GM18502 (cell line): ENCODE results near the gene TREM1.

Experiments
- ATAC-seq: cut with Tn5 transposase; IDR thresholded peaks from one replicate; pipeline ENCODE4 v1.9.1; 2021; ENCODE audit warnings: mild to moderate bottlenecking; ENCODE audit not compliant: unreplicated experiment, poor library complexity

The TREM1 gene

GRCh38 chr6:41286544-41287346 is at the start of gene TREM1:
TSS of gene TREM1 (minus strand) at chr6:41286682. CDS start at chr6:41286655, 27 bp downstream.
- no peak for ATAC-seq

- ATAC-seq: no peak
Observed at GRCh38 chr6:41335943-41336342, 49.5 kb upstream of the TREM1 start.

GRCh38 chr6:41335296-41335695 is 48.8 kb upstream of the TREM1 start, which contains the start of gene NCR2:
TSS of gene NCR2 (plus strand) at chr6:41335608. CDS start at chr6:41335877, 269 bp downstream.
- ATAC-seq: no peak

- ATAC-seq: peak; percentile 11
Observed at GRCh38 chr6:41334482-41335040, 48.1 kb upstream of the TREM1 start.

GRCh38 chr6:41332842-41333736 is 46.6 kb upstream of the TREM1 start:
- no peak for ATAC-seq

- no peak for ATAC-seq
Observed at GRCh38 chr6:41332241-41332640, 45.8 kb upstream of the TREM1 start.

- no peak for ATAC-seq
Observed at GRCh38 chr6:41331401-41332150, 45.1 kb upstream of the TREM1 start.

GRCh38 chr6:41327177-41327576 is 40.7 kb upstream of the TREM1 start:
- no peak for ATAC-seq

GRCh38 chr6:41326092-41326491 is 39.6 kb upstream of the TREM1 start:
- ATAC-seq: no peak

GRCh38 chr6:41325446-41326066 is 39.1 kb upstream of the TREM1 start:
- ATAC-seq: no peak

GRCh38 chr6:41321183-41321582 is 34.7 kb upstream of the TREM1 start:
- no peak for ATAC-seq

GRCh38 chr6:41318654-41319565 is 32.4 kb upstream of the TREM1 start:
- ATAC-seq: peak; percentile 88

GRCh38 chr6:41318261-41318653 is 31.8 kb upstream of the TREM1 start:
- no peak for ATAC-seq

GRCh38 chr6:41315943-41316620 is 29.6 kb upstream of the TREM1 start:
- no peak for ATAC-seq

- ATAC-seq: no peak
Observed at GRCh38 chr6:41315203-41315602, 28.7 kb upstream of the TREM1 start.

GRCh38 chr6:41306187-41306854 is 19.8 kb upstream of the TREM1 start:
- ATAC-seq: no peak

- no peak for ATAC-seq
Observed at GRCh38 chr6:41302638-41303037, 16.2 kb upstream of the TREM1 start.
